T-helper 17 cell (primary cell): ENCODE measurements around the gene ZIC4. TPM values are rescaled to one million over a fixed set of nuclear protein-coding genes. Genes with fewer than 3 reads are reported as not detected.

Experiments used
- ATAC-seq: fragments of 150-1000 bp; cut with Tn5 transposase; 2 replicates; pipeline ENCODE4 v1.10.0; 2021; ENCODE audit warnings: mild to moderate bottlenecking, moderate library complexity
- DNase-seq, 3 donors: peaks; one replicate each; pipeline versions ENCODE4 v3.0.0 to v3.0.0-alpha.2; 2020 to 2021
- H3K9me3 ChIP-seq: one replicate; pipeline ENCODE4 v1.7.0; 2013; ENCODE audit warnings: low read length, mild to moderate bottlenecking; ENCODE audit not compliant: control insufficient read depth, poor library complexity, severe bottlenecking
- H3K27ac Mint-ChIP-seq: one replicate; pipeline ENCODE4 v1.8.0; 2022; ENCODE audit warnings: mild to moderate bottlenecking, moderate library complexity, mixed read lengths
- H3K27me3 Mint-ChIP-seq: one replicate; pipeline ENCODE4 v1.8.0; 2022; ENCODE audit warnings: mixed read lengths
- H3K36me3 Mint-ChIP-seq: one replicate; pipeline ENCODE4 v1.8.0; 2022; ENCODE audit warnings: low read depth, mixed read lengths
- H3K4me1 Mint-ChIP-seq: one replicate; pipeline ENCODE4 v1.8.0; 2022; ENCODE audit warnings: mild to moderate bottlenecking, mixed read lengths
- H3K4me3 Mint-ChIP-seq: one replicate; pipeline ENCODE4 v1.8.0; 2022; ENCODE audit warnings: mild to moderate bottlenecking, moderate library complexity, mixed read lengths
- total RNA-seq, 4 donors: library from RNA in 2 of 4; stranded (reverse) in 2 of 4; gene quantifications; one replicate each; pipeline ENCODE4 v1.2.3 and lab custom pipeline; 2022 to 2026

The ZIC4 gene
- total RNA-seq, 2 donors from 2014 or later: not detected

GRCh38 chr3:147372525-147373027, 33.8 kb downstream of the ZIC4 start:
- peaks cover 7% of the 10 kb centered on the region for H3K36me3 Mint-ChIP-seq
- peaks cover 72% of the 10 kb centered on the region for H3K27me3 Mint-ChIP-seq
- peaks cover 2% of the 10 kb centered on the region for H3K9me3 ChIP-seq
- no peak overlapping the region for H3K4me3 Mint-ChIP-seq
- ATAC-seq: no peak
- no peak for DNase-seq
- H3K4me1 Mint-ChIP-seq: no peaks in the 10 kb centered on the region
- H3K27ac Mint-ChIP-seq: no peak overlapping the region

GRCh38 chr3:147371771-147372340, 34.5 kb downstream of the ZIC4 start:
- Mint-ChIP-seq H3K27me3 (peaks cover 65% of the 10 kb centered on the region), H3K27ac (no peak overlapping the region), H3K4me3 (no peak overlapping the region), H3K36me3 (peaks cover 7% of the 10 kb centered on the region), H3K4me1 (no peaks in the 10 kb centered on the region)
- DNase-seq: no peak
- peaks cover 2% of the 10 kb centered on the region for H3K9me3 ChIP-seq
- ATAC-seq: no peak

- Mint-ChIP-seq H3K27ac (no peak overlapping the region), H3K36me3 (peaks cover 7% of the 10 kb centered on the region), H3K27me3 (peaks cover 61% of the 10 kb centered on the region), H3K4me3 (no peak overlapping the region), H3K4me1 (no peaks in the 10 kb centered on the region)
- H3K9me3 ChIP-seq: peaks cover 2% of the 10 kb centered on the region
- DNase-seq (no peak), ATAC-seq (no peak)
Measured at GRCh38 chr3:147371140-147371539, 35.2 kb downstream of the ZIC4 start.

GRCh38 chr3:147370349-147370748, 36.0 kb downstream of the ZIC4 start:
- Mint-ChIP-seq H3K27me3 (peaks cover 61% of the 10 kb centered on the region), H3K4me3 (no peak overlapping the region), H3K36me3 (peaks cover 7% of the 10 kb centered on the region), H3K4me1 (no peaks in the 10 kb centered on the region), H3K27ac (no peak overlapping the region)
- ATAC-seq (no peak), DNase-seq (no peak)
- no peaks in the 10 kb centered on the region for H3K9me3 ChIP-seq

- Mint-ChIP-seq H3K4me1 (no peaks in the 10 kb centered on the region), H3K27ac (no peak overlapping the region), H3K4me3 (no peak overlapping the region), H3K27me3 (peaks cover 61% of the 10 kb centered on the region), H3K36me3 (peaks cover 7% of the 10 kb centered on the region)
- DNase-seq (no peak), ATAC-seq (no peak)
- H3K9me3 ChIP-seq: no peaks in the 10 kb centered on the region
Measured at GRCh38 chr3:147369661-147370123, 36.7 kb downstream of the ZIC4 start.

- ATAC-seq: no peak
- no peak for DNase-seq
- peaks cover 7% of the 10 kb centered on the region for H3K36me3 Mint-ChIP-seq
Measured at GRCh38 chr3:147369231-147369630, 37.1 kb downstream of the ZIC4 start.

GRCh38 chr3:147368561-147369221, 37.7 kb downstream of the ZIC4 start:
- no peaks in the 10 kb centered on the region for H3K9me3 ChIP-seq
- Mint-ChIP-seq H3K36me3 (peaks cover 7% of the 10 kb centered on the region), H3K4me1 (no peaks in the 10 kb centered on the region), H3K27me3 (peaks cover 53% of the 10 kb centered on the region), H3K4me3 (no peak overlapping the region), H3K27ac (no peak overlapping the region)
- DNase-seq (no peak), ATAC-seq (no peak)

More at GRCh38 chr3:147369231-147369630, 37.1 kb downstream of the ZIC4 start:
- Mint-ChIP-seq H3K27me3 (peaks cover 58% of the 10 kb centered on the region), H3K27ac (no peak overlapping the region), H3K4me1 (no peaks in the 10 kb centered on the region), H3K4me3 (no peak overlapping the region)
- H3K9me3 ChIP-seq: no peaks in the 10 kb centered on the region

- H3K27ac Mint-ChIP-seq: no peak overlapping the region
- H3K36me3 Mint-ChIP-seq: peaks cover 7% of the 10 kb centered on the region
- no peaks in the 10 kb centered on the region for H3K9me3 ChIP-seq
- H3K4me1 Mint-ChIP-seq: no peaks in the 10 kb centered on the region
- DNase-seq: no peak
- H3K27me3 Mint-ChIP-seq: peaks cover 47% of the 10 kb centered on the region
- no peak overlapping the region for H3K4me3 Mint-ChIP-seq
- ATAC-seq: no peak
Measured at GRCh38 chr3:147368151-147368550, 38.2 kb downstream of the ZIC4 start.

- Mint-ChIP-seq H3K36me3 (peaks cover 7% of the 10 kb centered on the region), H3K27me3 (peaks cover 43% of the 10 kb centered on the region), H3K27ac (no peak overlapping the region), H3K4me3 (no peak overlapping the region), H3K4me1 (no peaks in the 10 kb centered on the region)
- ATAC-seq (no peak), DNase-seq (no peak)
- no peaks in the 10 kb centered on the region for H3K9me3 ChIP-seq
Measured at GRCh38 chr3:147367676-147368075, 38.7 kb downstream of the ZIC4 start.

GRCh38 chr3:147365196-147366115, 40.9 kb downstream of the ZIC4 start:
- H3K4me3 Mint-ChIP-seq: no peak overlapping the region
- H3K36me3 Mint-ChIP-seq: peaks cover 5% of the 10 kb centered on the region
- ATAC-seq (no peak), DNase-seq (no peak)
- no peaks in the 10 kb centered on the region for H3K9me3 ChIP-seq
- H3K4me1 Mint-ChIP-seq: no peaks in the 10 kb centered on the region
- peaks cover 34% of the 10 kb centered on the region for H3K27me3 Mint-ChIP-seq
- H3K27ac Mint-ChIP-seq: no peak overlapping the region

GRCh38 chr3:147364771-147365170, 41.6 kb downstream of the ZIC4 start:
- DNase-seq (no peak), ATAC-seq (no peak)
- Mint-ChIP-seq H3K4me3 (no peak overlapping the region), H3K27ac (no peak overlapping the region), H3K27me3 (peaks cover 34% of the 10 kb centered on the region), H3K4me1 (no peaks in the 10 kb centered on the region), H3K36me3 (peaks cover 3% of the 10 kb centered on the region)
- H3K9me3 ChIP-seq: no peaks in the 10 kb centered on the region

GRCh38 chr3:147361454-147362420, 44.6 kb downstream of the ZIC4 start:
- no peak for ATAC-seq
- no peaks in the 10 kb centered on the region for H3K9me3 ChIP-seq
- Mint-ChIP-seq H3K4me3 (no peak overlapping the region), H3K4me1 (no peaks in the 10 kb centered on the region), H3K27ac (no peak overlapping the region), H3K36me3 (no peaks in the 10 kb centered on the region), H3K27me3 (peaks cover 43% of the 10 kb centered on the region)
- DNase-seq: no peak
